ENCODE results near the gene ATAT1. TPM values are rescaled to one million over a fixed set of nuclear protein-coding genes. Genes with fewer than 3 reads are reported as not detected.

ATAT1 gene
- total and polyA plus RNA-seq, 2 of the 13 experiments (the other 11 are each of a cell fraction or from before 2014, with no cell fraction given) = 9.2 to 23.6 TPM

DNA sequence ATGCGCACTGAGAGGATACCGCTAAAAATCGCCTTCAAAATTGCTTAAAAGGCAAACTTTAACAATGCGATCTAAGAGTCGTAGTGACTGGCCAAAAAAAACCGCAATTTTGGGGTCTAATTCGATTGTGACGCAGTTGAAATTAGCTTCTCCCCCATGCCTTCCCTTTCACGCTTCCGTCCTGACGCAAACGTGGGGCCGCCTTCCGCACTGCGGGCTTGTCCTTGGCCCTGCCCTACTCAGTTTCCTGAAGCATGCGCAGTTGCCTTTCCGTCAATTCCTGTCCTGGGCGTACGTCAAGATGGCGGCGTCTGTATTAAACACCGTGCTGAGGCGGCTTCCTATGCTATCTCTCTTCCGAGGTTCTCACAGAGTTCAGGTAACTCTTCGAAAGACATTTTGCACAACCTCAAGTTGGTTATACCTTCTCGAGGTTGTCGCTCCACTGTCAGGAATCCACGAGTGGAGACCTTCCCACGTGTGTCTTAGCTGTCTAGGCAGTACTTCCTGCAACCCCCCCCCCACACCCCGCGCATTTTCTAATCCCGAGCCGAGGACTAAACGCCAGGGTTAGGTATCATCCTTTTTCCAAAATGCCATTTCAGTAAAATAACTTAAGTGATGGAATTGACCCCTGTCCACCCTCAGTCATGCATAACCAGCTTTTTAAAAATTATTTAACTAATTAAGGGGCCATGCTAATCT, 9.0 kb upstream of the ATAT1 start, which contains the start of gene MRPS18B (continued):
- TF ChIP-seq, protein P1, sequence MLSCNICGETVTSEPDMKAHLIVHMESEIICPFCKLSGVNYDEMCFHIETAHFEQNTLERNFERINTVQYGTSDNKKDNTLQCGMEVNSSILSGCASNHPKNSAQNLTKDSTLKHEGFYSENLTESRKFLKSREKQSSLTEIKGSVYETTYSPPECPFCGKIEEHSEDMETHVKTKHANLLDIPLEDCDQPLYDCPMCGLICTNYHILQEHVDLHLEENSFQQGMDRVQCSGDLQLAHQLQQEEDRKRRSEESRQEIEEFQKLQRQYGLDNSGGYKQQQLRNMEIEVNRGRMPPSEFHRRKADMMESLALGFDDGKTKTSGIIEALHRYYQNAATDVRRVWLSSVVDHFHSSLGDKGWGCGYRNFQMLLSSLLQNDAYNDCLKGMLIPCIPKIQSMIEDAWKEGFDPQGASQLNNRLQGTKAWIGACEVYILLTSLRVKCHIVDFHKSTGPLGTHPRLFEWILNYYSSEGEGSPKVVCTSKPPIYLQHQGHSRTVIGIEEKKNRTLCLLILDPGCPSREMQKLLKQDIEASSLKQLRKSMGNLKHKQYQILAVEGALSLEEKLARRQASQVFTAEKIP (CRISPR knock-in tag; IDR thresholded peaks at IDR 0.05; ENCODE audit: borderline replicate concordance) = no peak
- TF ChIP-seq, protein P2, sequence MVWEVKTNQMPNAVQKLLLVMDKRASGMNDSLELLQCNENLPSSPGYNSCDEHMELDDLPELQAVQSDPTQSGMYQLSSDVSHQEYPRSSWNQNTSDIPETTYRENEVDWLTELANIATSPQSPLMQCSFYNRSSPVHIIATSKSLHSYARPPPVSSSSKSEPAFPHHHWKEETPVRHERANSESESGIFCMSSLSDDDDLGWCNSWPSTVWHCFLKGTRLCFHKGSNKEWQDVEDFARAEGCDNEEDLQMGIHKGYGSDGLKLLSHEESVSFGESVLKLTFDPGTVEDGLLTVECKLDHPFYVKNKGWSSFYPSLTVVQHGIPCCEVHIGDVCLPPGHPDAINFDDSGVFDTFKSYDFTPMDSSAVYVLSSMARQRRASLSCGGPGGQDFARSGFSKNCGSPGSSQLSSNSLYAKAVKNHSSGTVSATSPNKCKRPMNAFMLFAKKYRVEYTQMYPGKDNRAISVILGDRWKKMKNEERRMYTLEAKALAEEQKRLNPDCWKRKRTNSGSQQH (CRISPR knock-in tag; IDR thresholded peaks at IDR 0.05; ENCODE audit: low read depth) = peak; percentile 68; the same call in 1 of the 2 replicates
- TF ChIP-seq, protein P3, sequence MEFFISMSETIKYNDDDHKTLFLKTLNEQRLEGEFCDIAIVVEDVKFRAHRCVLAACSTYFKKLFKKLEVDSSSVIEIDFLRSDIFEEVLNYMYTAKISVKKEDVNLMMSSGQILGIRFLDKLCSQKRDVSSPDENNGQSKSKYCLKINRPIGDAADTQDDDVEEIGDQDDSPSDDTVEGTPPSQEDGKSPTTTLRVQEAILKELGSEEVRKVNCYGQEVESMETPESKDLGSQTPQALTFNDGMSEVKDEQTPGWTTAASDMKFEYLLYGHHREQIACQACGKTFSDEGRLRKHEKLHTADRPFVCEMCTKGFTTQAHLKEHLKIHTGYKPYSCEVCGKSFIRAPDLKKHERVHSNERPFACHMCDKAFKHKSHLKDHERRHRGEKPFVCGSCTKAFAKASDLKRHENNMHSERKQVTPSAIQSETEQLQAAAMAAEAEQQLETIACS (CRISPR knock-in tag; IDR thresholded peaks at IDR 0.05) = no peak
- no peak for TF ChIP-seq HDAC6 (IDR thresholded peaks at IDR 0.05; ENCODE audit: low read depth, low read length)
- no peak for TF ChIP-seq ZNF703 (CRISPR knock-in tag; IDR thresholded peaks at IDR 0.05; ENCODE audit: borderline replicate concordance)
- peak; percentile 50; the same call in 1 of the 2 replicates for TF ChIP-seq NAIF1 (CRISPR knock-in tag; IDR thresholded peaks at IDR 0.05; ENCODE audit: borderline replicate concordance)
- no peak for TF ChIP-seq ZNF224 (CRISPR knock-in tag; IDR thresholded peaks at IDR 0.05)
- TF ChIP-seq ZNF12 (CRISPR knock-in tag; IDR thresholded peaks at IDR 0.05) = no peak
- TF ChIP-seq ZBTB42 (CRISPR knock-in tag; IDR thresholded peaks at IDR 0.05) = no peak; the same call in 1 of the 2 replicates
- peak; percentile 43; the same call in 1 of the 2 replicates for TF ChIP-seq NCOR1 (IDR thresholded peaks at IDR 0.05; ENCODE audit: borderline replicate concordance, low read length)
- TF ChIP-seq JUND (CRISPR knock-in tag; IDR thresholded peaks at IDR 0.05) = peak; percentile 81; the same call in 1 of the 2 replicates
- peak; percentile 19; the same call in 1 of the 2 replicates for TF ChIP-seq RXRB (CRISPR knock-in tag; IDR thresholded peaks at IDR 0.05; ENCODE audit: borderline replicate concordance)
- TF ChIP-seq GTF3A (CRISPR knock-in tag; conservative IDR thresholded peaks at IDR 0.05) = no peak
- TF ChIP-seq, protein P4, sequence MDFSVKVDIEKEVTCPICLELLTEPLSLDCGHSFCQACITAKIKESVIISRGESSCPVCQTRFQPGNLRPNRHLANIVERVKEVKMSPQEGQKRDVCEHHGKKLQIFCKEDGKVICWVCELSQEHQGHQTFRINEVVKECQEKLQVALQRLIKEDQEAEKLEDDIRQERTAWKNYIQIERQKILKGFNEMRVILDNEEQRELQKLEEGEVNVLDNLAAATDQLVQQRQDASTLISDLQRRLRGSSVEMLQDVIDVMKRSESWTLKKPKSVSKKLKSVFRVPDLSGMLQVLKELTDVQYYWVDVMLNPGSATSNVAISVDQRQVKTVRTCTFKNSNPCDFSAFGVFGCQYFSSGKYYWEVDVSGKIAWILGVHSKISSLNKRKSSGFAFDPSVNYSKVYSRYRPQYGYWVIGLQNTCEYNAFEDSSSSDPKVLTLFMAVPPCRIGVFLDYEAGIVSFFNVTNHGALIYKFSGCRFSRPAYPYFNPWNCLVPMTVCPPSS (IDR thresholded peaks at IDR 0.05) = no peak
- no peak for TF ChIP-seq ZFP82 (CRISPR knock-in tag; IDR thresholded peaks at IDR 0.05; ENCODE audit: borderline replicate concordance)
- TF ChIP-seq NR2F2 (IDR thresholded peaks at IDR 0.05; ENCODE audit: borderline replicate concordance, low read depth) = peak; percentile 60; the same call in 1 of the 2 replicates
- no peak for TF ChIP-seq ZNF354B (CRISPR knock-in tag; IDR thresholded peaks at IDR 0.05)
- TF ChIP-seq DPF2 (CRISPR knock-in tag; IDR thresholded peaks at IDR 0.05; ENCODE audit: borderline replicate concordance, low read depth) = no peak
- no peak for TF ChIP-seq ZNF292 (CRISPR knock-in tag; IDR thresholded peaks at IDR 0.05; ENCODE audit: borderline replicate concordance, low read depth)
- peak; percentile 21; the same call in 1 of the 2 replicates for TF ChIP-seq ZNF772 (CRISPR knock-in tag; IDR thresholded peaks at IDR 0.05)
- TF ChIP-seq PPARG (CRISPR knock-in tag; conservative IDR thresholded peaks at IDR 0.05) = no peak
- TF ChIP-seq ZNF10 (CRISPR knock-in tag; IDR thresholded peaks at IDR 0.05; ENCODE audit: borderline replicate concordance, low read depth) = no peak
